ENCODE data around the gene SYT9.

DNA sequence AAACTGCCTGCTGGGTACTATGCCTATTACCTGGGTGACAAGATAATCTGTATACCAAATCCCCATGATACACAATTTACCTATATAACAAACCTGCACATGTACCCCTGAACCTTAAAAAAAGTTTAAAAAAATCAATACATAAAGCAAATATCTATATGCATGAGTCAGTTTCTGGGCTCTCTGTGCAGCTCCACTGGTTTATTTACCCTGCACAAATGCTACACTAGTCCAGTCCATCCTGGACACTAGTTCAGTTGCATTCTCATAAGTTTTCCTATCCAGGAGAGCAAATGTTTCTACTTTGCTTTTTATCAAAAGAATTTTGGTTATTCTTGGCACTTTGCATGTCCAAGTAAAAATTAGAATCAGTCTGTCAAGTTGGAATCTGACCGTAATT is 133.8 kb downstream of the SYT9 start:
- no peak for TF ChIP-seq EZH2 (IDR thresholded peaks at IDR 0.05)
- no peak for TF ChIP-seq CTCF (IDR thresholded peaks at IDR 0.05)
- TF ChIP-seq EZH2phosphoT487 (IDR thresholded peaks at IDR 0.05), result no peak
